Liver (tissue), 9 donors: Measurements from ENCODE around the gene COMP. TPM values are rescaled to one million over a fixed set of nuclear protein-coding genes. Genes with fewer than 3 reads are reported as not detected.

Experiments
- DNase-seq: peaks from one replicate; pipeline ENCODE4 v3.0.0-alpha.2; 2017; ENCODE audit warnings: low spot score
- H3K27ac ChIP-seq, 2 donors: one replicate each; pipeline ENCODE4 v1.7.0; 2013; ENCODE audit warnings: inconsistent platforms in 2 of 2, low read length in 2 of 2, control low read depth in 1 of 2, low read depth in 1 of 2, mild to moderate bottlenecking in 1 of 2
- H3K27me3 ChIP-seq, 4 donors: one replicate each; pipeline versions ENCODE4 v1.6.1 to v1.7.0; 2013; ENCODE audit warnings: low read length in 3 of 4, inconsistent platforms in 1 of 4, mild to moderate bottlenecking in 1 of 4, moderate library complexity in 1 of 4; ENCODE audit not compliant: control insufficient read depth in 4 of 4, insufficient read depth in 4 of 4
- H3K36me3 ChIP-seq, 4 donors: one replicate each; pipeline versions ENCODE4 v1.6.1 to v1.7.0; 2013; ENCODE audit warnings: low read length in 3 of 4, mild to moderate bottlenecking in 3 of 4, low read depth in 1 of 4, moderate library complexity in 1 of 4; ENCODE audit not compliant: control insufficient read depth in 4 of 4, insufficient read depth in 3 of 4
- H3K4me1 ChIP-seq, 4 donors: one replicate each; pipeline versions ENCODE4 v1.6.1 to v1.7.0; 2013; ENCODE audit warnings: low read length in 3 of 4, mild to moderate bottlenecking in 3 of 4, moderate library complexity in 1 of 4; ENCODE audit not compliant: control insufficient read depth in 4 of 4, insufficient read depth in 4 of 4
- H3K4me3 ChIP-seq, 3 donors: one replicate each; pipeline versions ENCODE4 v1.6.1 to v1.7.0; 2013; ENCODE audit warnings: low read length in 3 of 3, control low read depth in 1 of 3, low read depth in 1 of 3, mild to moderate bottlenecking in 1 of 3
- H3K9ac ChIP-seq, 2 donors: one replicate each; pipeline ENCODE4 v1.7.0; 2013; ENCODE audit warnings: low read length in 2 of 2, mild to moderate bottlenecking in 2 of 2, moderate library complexity in 2 of 2, control low read depth in 1 of 2, low read depth in 1 of 2
- H3K9me3 ChIP-seq, 4 donors: one replicate each; pipeline versions ENCODE4 v1.6.1 to v1.7.0; 2013; ENCODE audit warnings: low read length in 3 of 4; ENCODE audit not compliant: control insufficient read depth in 4 of 4
- EGR1 ChIP-seq, 2 donors: IDR thresholded peaks; 2 replicates each; pipeline ENCODE4 v1.6.1; 2016 to 2018; ENCODE audit warnings: antibody characterized with exemption in 2 of 2, low read depth in 2 of 2
- FOXA1 ChIP-seq: IDR thresholded peaks from 2 replicates; pipeline ENCODE4 v1.6.1; 2016; ENCODE audit warnings: antibody characterized with exemption
- FOXA2 ChIP-seq: IDR thresholded peaks from 2 replicates; pipeline ENCODE4 v1.6.1; 2016; ENCODE audit warnings: antibody characterized with exemption
- GABPA ChIP-seq, 2 donors: IDR thresholded peaks in 1 of 2; conservative IDR thresholded peaks in 1 of 2; 2 replicates each; pipeline ENCODE4 v1.6.1; 2016; ENCODE audit warnings: antibody characterized with exemption in 2 of 2, mild to moderate bottlenecking in 1 of 2, moderate library complexity in 1 of 2
- HNF4A ChIP-seq, 2 donors: conservative IDR thresholded peaks; 2 replicates each; pipeline ENCODE4 v1.6.1; 2016; ENCODE audit warnings: antibody characterized with exemption in 2 of 2, mild to moderate bottlenecking in 2 of 2
- HNF4G ChIP-seq: IDR thresholded peaks from 2 replicates; pipeline ENCODE4 v1.6.1; 2016; ENCODE audit warnings: antibody characterized with exemption
- JUND ChIP-seq, 2 donors: IDR thresholded peaks; 2 replicates each; pipeline ENCODE4 v1.6.1; 2016; ENCODE audit warnings: antibody characterized with exemption in 2 of 2
- NR2F2 ChIP-seq: IDR thresholded peaks from 2 replicates; pipeline ENCODE4 v1.6.1; 2016; ENCODE audit warnings: antibody characterized with exemption
- RAD21 ChIP-seq, 2 donors: IDR thresholded peaks; 2 replicates each; pipeline ENCODE4 v1.6.1; 2016; ENCODE audit warnings: antibody characterized with exemption in 2 of 2, mild to moderate bottlenecking in 2 of 2
- RXRA ChIP-seq, 2 donors: IDR thresholded peaks; 2 replicates each; pipeline ENCODE4 v1.6.1; 2017 to 2018; ENCODE audit warnings: antibody characterized with exemption in 2 of 2, mild to moderate bottlenecking in 1 of 2
- SP1 ChIP-seq: IDR thresholded peaks from 2 replicates; pipeline ENCODE4 v1.6.1; 2018; ENCODE audit warnings: antibody characterized with exemption, mild to moderate bottlenecking
- TAF1 ChIP-seq: conservative IDR thresholded peaks from 2 replicates; pipeline ENCODE4 v1.6.1; 2016; ENCODE audit warnings: antibody characterized with exemption, mild to moderate bottlenecking
- YY1 ChIP-seq: IDR thresholded peaks from 2 replicates; pipeline ENCODE4 v1.6.1; 2016; ENCODE audit warnings: antibody characterized with exemption, mild to moderate bottlenecking
- WGBS: extraction: QIAGEN DNeasy Blood & Tissue Kit; methylation state at CpG from one replicate; pipeline ENCODE4 v1.1.7; 2013; 5-methylcytosine and 5-hydroxymethylcytosine counted together
- polyA plus RNA-seq, 2 donors: library from polyadenylated mRNA; stranded (reverse) in 1 of 2; unstranded in 1 of 2; fragments of 200-250 nt in 1 of 2; fragments of >200 nt in 1 of 2; fragmentation: Nextera tagmentation in 1 of 2; extraction: Ambion mirVana in 1 of 2; gene quantifications; one replicate each; pipeline versions ENCODE4 v1.2.1 to v1.2.3, GENCODE V29; 2013 to 2015
- total RNA-seq, 2 donors: library from RNA; depleted of rRNA; stranded (reverse); fragments of >200 nt; gene quantifications; one replicate each; pipeline ENCODE4 v1.2.3, GENCODE V29; 2014
- TF ChIP-seq, protein P1 (sequence below): IDR thresholded peaks from 2 replicates; pipeline ENCODE4 v1.6.1; 2016; ENCODE audit warnings: antibody characterized with exemption
- TF ChIP-seq, protein P2 (sequence below): IDR thresholded peaks from 2 replicates; pipeline ENCODE4 v1.6.1; 2016; ENCODE audit warnings: antibody characterized with exemption, mild to moderate bottlenecking
- TF ChIP-seq, protein P3 (sequence below): fragments of 150-350 bp; IDR thresholded peaks from 2 replicates; pipeline ENCODE4 v1.5.1; 2017; ENCODE audit warnings: improper control_type of control experiment, low read depth, low read length; ENCODE audit not compliant: missing input control
- TF ChIP-seq, protein P4 (sequence below): IDR thresholded peaks from 2 replicates; pipeline ENCODE4 v1.6.1; 2016; ENCODE audit warnings: antibody characterized with exemption
- TF ChIP-seq, protein P5 (sequence below): IDR thresholded peaks from 2 replicates; pipeline ENCODE4 v1.6.1; 2016; ENCODE audit warnings: antibody characterized with exemption
- donor health status: healthy.
- donor health status: healthy.
- donor health status: healthy.
- donor health status: healthy.
- donor health status: healthy.

COMP gene
- total and polyA plus RNA-seq, 4 donors, result 0.03 to 0.17 TPM; not detected in 2

DNA sequence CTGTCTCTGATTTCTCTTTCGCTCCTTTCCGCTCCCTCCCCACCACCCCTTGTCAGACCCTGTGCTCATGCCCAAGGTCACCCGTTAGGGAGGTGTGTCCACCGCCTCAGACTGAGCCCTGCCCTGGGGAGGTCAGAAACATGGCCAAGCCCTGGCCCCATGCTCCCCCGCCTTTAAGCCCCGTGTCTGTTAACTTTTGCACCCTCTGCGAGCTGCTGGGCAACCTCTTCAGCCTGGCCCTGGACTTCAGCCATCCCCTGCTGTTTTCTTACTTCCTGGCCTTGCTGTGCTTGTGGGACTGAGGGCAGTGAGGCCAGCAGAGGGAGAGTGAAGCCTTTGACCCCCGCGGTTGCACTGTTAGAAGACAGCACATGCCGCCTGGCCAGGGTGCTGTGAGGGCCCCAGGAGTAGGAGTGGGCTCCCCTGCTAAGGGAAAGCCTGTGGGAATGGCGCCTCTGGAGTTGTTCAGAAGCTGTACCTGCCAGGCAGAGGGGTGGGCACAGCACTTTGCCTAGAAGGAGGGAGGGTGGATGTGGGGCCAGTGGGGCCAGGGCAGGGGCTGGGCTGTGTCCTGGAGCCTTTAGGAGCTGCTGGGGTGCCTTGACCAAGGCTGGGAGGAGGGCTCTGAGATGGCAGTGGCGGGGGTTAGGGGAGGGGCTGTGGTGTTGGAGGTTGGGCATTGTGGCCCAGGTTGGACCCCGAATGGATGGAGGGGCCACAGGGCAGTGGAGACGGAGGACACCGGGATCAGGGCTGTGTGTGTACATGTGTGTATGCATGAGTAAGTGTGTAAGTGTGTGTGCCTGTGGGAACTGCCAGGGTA is 48.6 kb upstream of the COMP start:
- H3K27ac ChIP-seq, result no peak overlapping the region
- H3K27me3 ChIP-seq, result no peaks in the 10 kb centered on the region
- DNase-seq, result peak; percentile 60
- peaks cover 15 to 61% (median 46%) of the 10 kb centered on the region in 4 donors for H3K4me1 ChIP-seq
- peak overlapping the region in 1 of 2 donors; percentile 36 for H3K9ac ChIP-seq
- H3K4me3 ChIP-seq, result no peak overlapping the region
- TF ChIP-seq, protein P1, sequence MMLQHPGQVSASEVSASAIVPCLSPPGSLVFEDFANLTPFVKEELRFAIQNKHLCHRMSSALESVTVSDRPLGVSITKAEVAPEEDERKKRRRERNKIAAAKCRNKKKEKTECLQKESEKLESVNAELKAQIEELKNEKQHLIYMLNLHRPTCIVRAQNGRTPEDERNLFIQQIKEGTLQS, result no peak
- TF ChIP-seq, protein P2, sequence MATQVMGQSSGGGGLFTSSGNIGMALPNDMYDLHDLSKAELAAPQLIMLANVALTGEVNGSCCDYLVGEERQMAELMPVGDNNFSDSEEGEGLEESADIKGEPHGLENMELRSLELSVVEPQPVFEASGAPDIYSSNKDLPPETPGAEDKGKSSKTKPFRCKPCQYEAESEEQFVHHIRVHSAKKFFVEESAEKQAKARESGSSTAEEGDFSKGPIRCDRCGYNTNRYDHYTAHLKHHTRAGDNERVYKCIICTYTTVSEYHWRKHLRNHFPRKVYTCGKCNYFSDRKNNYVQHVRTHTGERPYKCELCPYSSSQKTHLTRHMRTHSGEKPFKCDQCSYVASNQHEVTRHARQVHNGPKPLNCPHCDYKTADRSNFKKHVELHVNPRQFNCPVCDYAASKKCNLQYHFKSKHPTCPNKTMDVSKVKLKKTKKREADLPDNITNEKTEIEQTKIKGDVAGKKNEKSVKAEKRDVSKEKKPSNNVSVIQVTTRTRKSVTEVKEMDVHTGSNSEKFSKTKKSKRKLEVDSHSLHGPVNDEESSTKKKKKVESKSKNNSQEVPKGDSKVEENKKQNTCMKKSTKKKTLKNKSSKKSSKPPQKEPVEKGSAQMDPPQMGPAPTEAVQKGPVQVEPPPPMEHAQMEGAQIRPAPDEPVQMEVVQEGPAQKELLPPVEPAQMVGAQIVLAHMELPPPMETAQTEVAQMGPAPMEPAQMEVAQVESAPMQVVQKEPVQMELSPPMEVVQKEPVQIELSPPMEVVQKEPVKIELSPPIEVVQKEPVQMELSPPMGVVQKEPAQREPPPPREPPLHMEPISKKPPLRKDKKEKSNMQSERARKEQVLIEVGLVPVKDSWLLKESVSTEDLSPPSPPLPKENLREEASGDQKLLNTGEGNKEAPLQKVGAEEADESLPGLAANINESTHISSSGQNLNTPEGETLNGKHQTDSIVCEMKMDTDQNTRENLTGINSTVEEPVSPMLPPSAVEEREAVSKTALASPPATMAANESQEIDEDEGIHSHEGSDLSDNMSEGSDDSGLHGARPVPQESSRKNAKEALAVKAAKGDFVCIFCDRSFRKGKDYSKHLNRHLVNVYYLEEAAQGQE, result no peak
- TF ChIP-seq EGR1 (IDR thresholded peaks at IDR 0.05; ENCODE audit: low read depth in 2 of 2), result peak in 1 of 2 donors; percentile 30
- no peak for TF ChIP-seq FOXA1
- peak; percentile 77 to 88 for TF ChIP-seq HNF4A (conservative IDR thresholded peaks at IDR 0.05)
- TF ChIP-seq, protein P3, sequence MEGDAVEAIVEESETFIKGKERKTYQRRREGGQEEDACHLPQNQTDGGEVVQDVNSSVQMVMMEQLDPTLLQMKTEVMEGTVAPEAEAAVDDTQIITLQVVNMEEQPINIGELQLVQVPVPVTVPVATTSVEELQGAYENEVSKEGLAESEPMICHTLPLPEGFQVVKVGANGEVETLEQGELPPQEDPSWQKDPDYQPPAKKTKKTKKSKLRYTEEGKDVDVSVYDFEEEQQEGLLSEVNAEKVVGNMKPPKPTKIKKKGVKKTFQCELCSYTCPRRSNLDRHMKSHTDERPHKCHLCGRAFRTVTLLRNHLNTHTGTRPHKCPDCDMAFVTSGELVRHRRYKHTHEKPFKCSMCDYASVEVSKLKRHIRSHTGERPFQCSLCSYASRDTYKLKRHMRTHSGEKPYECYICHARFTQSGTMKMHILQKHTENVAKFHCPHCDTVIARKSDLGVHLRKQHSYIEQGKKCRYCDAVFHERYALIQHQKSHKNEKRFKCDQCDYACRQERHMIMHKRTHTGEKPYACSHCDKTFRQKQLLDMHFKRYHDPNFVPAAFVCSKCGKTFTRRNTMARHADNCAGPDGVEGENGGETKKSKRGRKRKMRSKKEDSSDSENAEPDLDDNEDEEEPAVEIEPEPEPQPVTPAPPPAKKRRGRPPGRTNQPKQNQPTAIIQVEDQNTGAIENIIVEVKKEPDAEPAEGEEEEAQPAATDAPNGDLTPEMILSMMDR, result peak; percentile 26
- no peak for TF ChIP-seq TAF1
- no peak for TF ChIP-seq JUND (IDR thresholded peaks at IDR 0.05)
- TF ChIP-seq, protein P4, sequence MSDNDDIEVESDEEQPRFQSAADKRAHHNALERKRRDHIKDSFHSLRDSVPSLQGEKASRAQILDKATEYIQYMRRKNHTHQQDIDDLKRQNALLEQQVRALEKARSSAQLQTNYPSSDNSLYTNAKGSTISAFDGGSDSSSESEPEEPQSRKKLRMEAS, result peak; percentile 88
- TF ChIP-seq FOXA2, result no peak
- peak; percentile 37 to 57 for TF ChIP-seq RAD21 (IDR thresholded peaks at IDR 0.05)
- TF ChIP-seq GABPA (IDR thresholded peaks at IDR 0.05 in 1 of 2, conservative IDR thresholded peaks at IDR 0.05 in 1 of 2), result peak in 1 of 2 donors; percentile 27
- peak; percentile 72 to 87 for TF ChIP-seq RXRA (IDR thresholded peaks at IDR 0.05)
- TF ChIP-seq SP1, result peak; percentile 42
- TF ChIP-seq, protein P5, sequence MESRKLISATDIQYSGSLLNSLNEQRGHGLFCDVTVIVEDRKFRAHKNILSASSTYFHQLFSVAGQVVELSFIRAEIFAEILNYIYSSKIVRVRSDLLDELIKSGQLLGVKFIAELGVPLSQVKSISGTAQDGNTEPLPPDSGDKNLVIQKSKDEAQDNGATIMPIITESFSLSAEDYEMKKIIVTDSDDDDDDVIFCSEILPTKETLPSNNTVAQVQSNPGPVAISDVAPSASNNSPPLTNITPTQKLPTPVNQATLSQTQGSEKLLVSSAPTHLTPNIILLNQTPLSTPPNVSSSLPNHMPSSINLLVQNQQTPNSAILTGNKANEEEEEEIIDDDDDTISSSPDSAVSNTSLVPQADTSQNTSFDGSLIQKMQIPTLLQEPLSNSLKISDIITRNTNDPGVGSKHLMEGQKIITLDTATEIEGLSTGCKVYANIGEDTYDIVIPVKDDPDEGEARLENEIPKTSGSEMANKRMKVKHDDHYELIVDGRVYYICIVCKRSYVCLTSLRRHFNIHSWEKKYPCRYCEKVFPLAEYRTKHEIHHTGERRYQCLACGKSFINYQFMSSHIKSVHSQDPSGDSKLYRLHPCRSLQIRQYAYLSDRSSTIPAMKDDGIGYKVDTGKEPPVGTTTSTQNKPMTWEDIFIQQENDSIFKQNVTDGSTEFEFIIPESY, result no peak
- no peak for TF ChIP-seq HNF4G
- peak; percentile 30 for TF ChIP-seq NR2F2
- TF ChIP-seq YY1, result peak; percentile 31
- peaks cover 0 to 6% (median 0%) of the 10 kb centered on the region in 4 donors for H3K36me3 ChIP-seq
- no peaks in the 10 kb centered on the region for H3K9me3 ChIP-seq
- 51% methylated on average over 15 of the region's 15 CpGs for WGBS
